Measurements from ENCODE around the gene ALDH7A1.
"Not testable (repeated sequence)": the region's sequence is repeated elsewhere in the genome, so short reads cannot be mapped to it uniquely, and the experiment has no call there.

ALDH7A1 gene

DNA sequence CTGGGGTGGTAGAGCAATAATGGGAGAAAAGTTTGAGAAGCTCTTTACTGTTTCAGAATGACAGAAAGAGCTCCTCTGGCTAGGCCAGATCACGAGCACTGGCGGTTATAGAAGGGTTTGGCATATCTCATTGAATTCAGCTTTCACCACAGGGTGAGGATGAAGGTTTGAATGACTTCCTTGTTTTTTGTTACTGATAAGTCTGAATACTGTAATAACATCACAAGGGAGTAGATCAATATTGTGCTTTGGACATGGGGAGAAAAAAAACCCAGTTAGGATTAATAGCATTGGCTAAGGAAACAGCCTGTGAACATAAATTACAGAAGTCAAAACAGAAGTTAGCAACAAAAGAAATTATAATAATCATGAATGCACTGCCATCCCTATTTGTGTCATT is 15.1 kb upstream of the ALDH7A1 start:
- in situ Hi-C loops (cut with HindIII; ENCODE audit: low pct_unique_long_range_greater_than_20kb, low sequenced_read_pairs): no loop called here
- no peak for TF ChIP-seq JUND (IDR thresholded peaks at IDR 0.05; ENCODE audit: low read depth)
- no peak for DNase-seq (ENCODE audit: low read depth in 1 of 2, low spot score in 1 of 2)

DNA sequence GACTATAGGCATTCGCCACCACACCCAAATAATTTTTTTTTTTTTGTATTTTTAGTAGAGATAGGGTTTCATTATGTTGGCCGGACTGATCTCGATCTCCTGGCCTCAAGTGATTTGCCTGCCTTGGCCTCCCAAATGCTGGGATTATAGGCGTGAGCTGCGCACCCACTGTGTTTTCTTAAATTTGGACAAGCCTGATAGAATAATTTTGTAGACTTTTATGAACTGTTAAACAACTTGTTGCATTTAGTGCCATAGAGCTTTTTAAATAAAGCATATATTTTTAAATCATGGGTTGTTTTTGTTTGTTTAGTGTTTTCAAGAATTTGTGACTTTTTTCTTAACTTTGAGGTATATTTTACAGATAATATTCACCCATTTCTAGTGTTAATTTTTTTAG is 10.5 kb upstream of the ALDH7A1 start:
- in situ Hi-C loops (cut with HindIII; ENCODE audit: low pct_unique_long_range_greater_than_20kb, low sequenced_read_pairs): no loop called here
- no peak for DNase-seq (ENCODE audit: low read depth in 1 of 2, low spot score in 1 of 2)
- TF ChIP-seq JUND (IDR thresholded peaks at IDR 0.05; ENCODE audit: low read depth): no peak

GRCh38 chr5:126603402-126603991 is 8.5 kb upstream of the ALDH7A1 start:
- no peak for DNase-seq (ENCODE audit: low read depth in 1 of 2, low spot score in 1 of 2)
- in situ Hi-C loops (cut with HindIII; ENCODE audit: low pct_unique_long_range_greater_than_20kb, low sequenced_read_pairs): no loop called here
- no peak for TF ChIP-seq JUND (IDR thresholded peaks at IDR 0.05; ENCODE audit: low read depth)

GRCh38 chr5:126600631-126601511 is 5.9 kb upstream of the ALDH7A1 start, which contains the start of gene PHAX:
Gene PHAX, plus strand, starts transcription at chr5:126600947. Its CDS starts 16 bp downstream, at chr5:126600963.
- no peak for TF ChIP-seq JUND (IDR thresholded peaks at IDR 0.05; ENCODE audit: low read depth)
- DNase-seq (ENCODE audit: low read depth in 1 of 2, low spot score in 1 of 2): peak; percentile 71 to 87
- in situ Hi-C loops (cut with HindIII; ENCODE audit: low pct_unique_long_range_greater_than_20kb, low sequenced_read_pairs): no loop called here

DNA sequence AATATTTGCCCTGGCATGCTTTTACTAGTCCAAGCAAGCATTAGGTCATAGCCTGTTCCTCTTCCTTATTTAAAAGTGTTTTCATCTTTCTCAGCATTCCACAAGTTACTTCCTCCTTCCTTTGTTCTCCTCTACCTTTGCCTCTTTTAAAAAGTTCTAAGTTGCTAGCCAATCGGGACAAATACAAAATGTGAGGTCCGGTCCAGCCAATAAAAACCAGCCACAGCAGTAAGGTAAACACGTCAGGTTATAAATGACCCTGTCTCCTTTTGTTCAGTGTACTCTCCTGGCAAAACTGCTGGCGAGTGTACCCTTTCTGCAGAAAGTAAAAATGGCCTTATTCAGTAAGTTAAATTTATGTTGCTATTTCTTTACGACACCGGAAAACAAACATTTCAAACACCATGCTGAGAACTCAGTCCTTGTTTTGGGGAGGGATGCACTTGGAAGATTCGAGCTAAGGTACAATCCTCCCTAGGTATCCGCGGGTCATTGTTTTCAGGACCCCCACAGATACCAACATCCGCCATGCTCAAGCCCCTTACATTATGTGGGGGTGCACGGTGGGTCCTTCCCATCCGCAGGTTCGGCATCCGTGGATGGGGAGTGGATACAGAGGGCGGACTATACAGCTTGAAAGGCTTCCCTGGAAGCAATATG is 5.1 kb upstream of the ALDH7A1 start:
- peak in 1 of 2 experiments; percentile 57 for DNase-seq (ENCODE audit: low read depth in 1 of 2, low spot score in 1 of 2)
- in situ Hi-C loops (cut with HindIII; ENCODE audit: low pct_unique_long_range_greater_than_20kb, low sequenced_read_pairs): not testable (repeated sequence)

- TF ChIP-seq JUND (IDR thresholded peaks at IDR 0.05; ENCODE audit: low read depth): no peak
- DNase-seq (ENCODE audit: low read depth in 1 of 2, low spot score in 1 of 2): no peak
- in situ Hi-C loops (cut with HindIII; ENCODE audit: low pct_unique_long_range_greater_than_20kb, low sequenced_read_pairs): no loop called here
These were observed 4.5 kb upstream of the ALDH7A1 start for GRCh38 chr5:126599499-126599898.

- TF ChIP-seq JUND (IDR thresholded peaks at IDR 0.05; ENCODE audit: low read depth): no peak
- in situ Hi-C loops (cut with HindIII; ENCODE audit: low pct_unique_long_range_greater_than_20kb, low sequenced_read_pairs): no loop called here
These were observed 2.1 kb upstream of the ALDH7A1 start for GRCh38 chr5:126597156-126597555.

GRCh38 chr5:126595486-126596083 is 566 bp upstream of the ALDH7A1 start:
- no peak for TF ChIP-seq JUND (IDR thresholded peaks at IDR 0.05; ENCODE audit: low read depth)
- DNase-seq (ENCODE audit: low read depth in 1 of 2, low spot score in 1 of 2): no peak
- in situ Hi-C loops (cut with HindIII; ENCODE audit: low pct_unique_long_range_greater_than_20kb, low sequenced_read_pairs): no loop called here

More at GRCh38 chr5:126597156-126597555, 2.1 kb upstream of the ALDH7A1 start:
- no peak for DNase-seq (ENCODE audit: low read depth in 1 of 2, low spot score in 1 of 2)

DNA sequence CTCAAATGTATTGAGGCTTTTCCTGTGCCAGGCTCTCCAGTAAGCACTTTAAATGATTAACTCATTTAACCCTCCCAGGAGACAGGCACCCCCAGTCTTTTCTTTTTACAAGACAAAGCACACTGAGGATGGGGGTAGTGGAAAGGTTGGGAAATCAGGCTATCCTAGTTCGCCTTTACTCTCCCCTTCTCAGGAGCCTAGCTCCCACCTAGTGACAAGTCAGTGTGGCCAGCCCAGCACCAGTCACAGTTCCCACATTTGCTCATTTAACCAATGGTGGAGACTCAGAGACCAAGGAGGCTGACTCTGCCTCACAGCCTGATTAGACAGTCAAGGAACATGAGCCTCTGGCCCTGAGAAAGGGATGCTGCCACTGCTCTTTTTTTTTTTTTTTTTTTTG is 3.5 kb downstream of the ALDH7A1 start:
- no peak for DNase-seq (ENCODE audit: low read depth in 1 of 2, low spot score in 1 of 2)
- no peak for TF ChIP-seq JUND (IDR thresholded peaks at IDR 0.05; ENCODE audit: low read depth)
- in situ Hi-C loops (cut with HindIII; ENCODE audit: low pct_unique_long_range_greater_than_20kb, low sequenced_read_pairs): no loop called here

DNA sequence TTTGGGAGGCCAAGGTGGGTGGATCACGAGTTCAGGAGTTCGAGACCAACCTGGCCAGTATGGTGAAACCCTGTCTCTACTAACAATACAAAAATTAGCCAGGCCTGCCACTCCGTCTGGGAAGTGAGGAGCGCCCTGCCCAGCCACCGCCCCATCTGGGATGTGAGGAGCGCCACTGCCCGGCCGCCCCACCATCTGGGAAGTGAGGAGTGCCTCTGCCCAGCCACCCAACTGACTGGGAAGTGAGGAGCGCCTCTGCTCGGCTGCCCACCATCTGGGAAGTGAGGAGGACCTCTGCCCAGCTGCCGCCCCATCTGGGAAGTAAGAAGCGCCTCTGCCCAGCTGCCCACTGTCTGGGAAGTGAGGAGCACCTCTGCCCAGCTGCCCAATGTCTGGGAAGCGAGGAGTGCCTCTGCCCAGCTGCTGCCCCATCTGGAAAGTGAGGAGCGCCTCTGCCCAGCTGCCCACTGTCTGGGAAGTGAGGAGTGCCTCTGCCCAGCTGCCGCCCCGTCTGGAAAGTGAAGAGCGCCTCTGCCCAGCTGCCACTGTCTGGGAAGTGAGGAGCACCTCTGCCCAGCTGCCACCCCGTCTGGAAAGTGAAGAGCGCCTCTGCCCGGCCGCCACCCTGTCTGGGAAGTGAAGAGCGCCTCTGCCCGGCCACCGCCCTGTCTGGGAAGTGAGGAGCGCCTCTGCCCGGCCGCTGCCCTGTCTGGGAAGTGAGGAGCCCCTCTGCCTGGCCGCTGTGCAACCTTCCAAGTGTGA is 5.3 kb downstream of the ALDH7A1 start:
- TF ChIP-seq JUND (IDR thresholded peaks at IDR 0.05; ENCODE audit: low read depth): no peak
- in situ Hi-C loops (cut with HindIII; ENCODE audit: low pct_unique_long_range_greater_than_20kb, low sequenced_read_pairs): no loop called here

GRCh38 chr5:126587551-126588390 is 7.2 kb downstream of the ALDH7A1 start:
- DNase-seq (ENCODE audit: low read depth in 1 of 2, low spot score in 1 of 2): no peak
- in situ Hi-C loops (cut with HindIII; ENCODE audit: low pct_unique_long_range_greater_than_20kb, low sequenced_read_pairs): no loop called here
- no peak for TF ChIP-seq JUND (IDR thresholded peaks at IDR 0.05; ENCODE audit: low read depth)

More for the DNA sequence above, 5.3 kb downstream of the ALDH7A1 start:
- DNase-seq (ENCODE audit: low read depth in 1 of 2, low spot score in 1 of 2): no peak

Measured in T47D (cell line).